HEK293T (cell line): ENCODE data around the gene MAP1LC3A.

ENCODE experiments used
- ARNT ChIP-seq: fragments of 450-650 bp; IDR thresholded peaks from 2 replicates; pipeline ENCODE4 v1.6.1; 2017; ENCODE audit warnings: mild to moderate bottlenecking
- BHLHE40 ChIP-seq: fragments of 450-650 bp; IDR thresholded peaks from 2 replicates; pipeline ENCODE4 v1.6.1; 2016; ENCODE audit warnings: mild to moderate bottlenecking, moderate library complexity, borderline replicate concordance
- CTBP1 ChIP-seq: fragments of 450-650 bp; IDR thresholded peaks from 2 replicates; pipeline ENCODE4 v1.6.1; 2016; ENCODE audit warnings: borderline replicate concordance
- ELF4 ChIP-seq: fragments of 450-650 bp; IDR thresholded peaks from 2 replicates; pipeline ENCODE4 v1.6.1; 2017; ENCODE audit warnings: antibody characterized with exemption
- FOXA1 ChIP-seq: fragments of 450-650 bp; IDR thresholded peaks from 2 replicates; pipeline ENCODE4 v1.6.1; 2016; ENCODE audit warnings: mild to moderate bottlenecking
- HDGF ChIP-seq: fragments of 450-650 bp; IDR thresholded peaks from 2 replicates; pipeline ENCODE4 v1.6.1; 2017; ENCODE audit warnings: antibody characterized with exemption, borderline replicate concordance
- PKNOX1 ChIP-seq: fragments of 450-650 bp; IDR thresholded peaks from 2 replicates; pipeline ENCODE4 v1.6.1; 2016
- SUZ12 ChIP-seq: fragments of 450-650 bp; IDR thresholded peaks from 2 replicates; pipeline ENCODE4 v1.6.1; 2016; ENCODE audit warnings: mild to moderate bottlenecking
- TARDBP ChIP-seq: fragments of 450-650 bp; IDR thresholded peaks from 2 replicates; pipeline ENCODE4 v1.6.1; 2016

DNA sequence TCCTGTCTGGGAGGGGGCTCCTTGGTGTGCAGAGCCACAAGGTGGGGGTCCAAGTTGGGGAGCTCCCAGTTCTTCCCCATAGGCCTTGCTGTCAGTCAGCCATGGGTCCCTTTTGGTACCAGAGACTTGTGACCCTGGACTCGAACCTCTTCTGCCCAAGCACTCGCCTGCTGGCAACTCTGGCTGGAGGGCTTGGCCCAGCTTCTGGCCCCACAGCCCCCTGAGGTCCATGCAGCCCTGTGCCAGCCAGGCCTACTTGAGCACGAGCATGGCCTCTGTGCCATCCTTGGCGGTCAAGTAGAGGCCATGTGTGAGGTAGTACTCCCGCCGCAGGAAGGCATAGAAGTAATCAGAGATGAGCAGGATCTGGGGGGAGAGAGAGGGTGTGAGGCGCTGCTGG, 2.1 kb downstream of the MAP1LC3A start:
- TF ChIP-seq HDGF (no peak), FOXA1 (no peak), ARNT (no peak), TARDBP (no peak), CTBP1 (no peak), ELF4 (no peak), SUZ12 (no peak), PKNOX1 (no peak), BHLHE40 (no peak)
